HG02885 (cell line): Measurements from ENCODE around the gene ZBTB47.

Source experiments
- ATAC-seq: cut with Tn5 transposase; IDR thresholded peaks from one replicate; pipeline ENCODE4 v1.9.1; 2021; ENCODE audit warnings: mild to moderate bottlenecking; ENCODE audit not compliant: unreplicated experiment, poor library complexity

ZBTB47 gene

GRCh38 chr3:42652251-42652610 is 1.3 kb upstream of the ZBTB47 start:
- no peak for ATAC-seq

DNA sequence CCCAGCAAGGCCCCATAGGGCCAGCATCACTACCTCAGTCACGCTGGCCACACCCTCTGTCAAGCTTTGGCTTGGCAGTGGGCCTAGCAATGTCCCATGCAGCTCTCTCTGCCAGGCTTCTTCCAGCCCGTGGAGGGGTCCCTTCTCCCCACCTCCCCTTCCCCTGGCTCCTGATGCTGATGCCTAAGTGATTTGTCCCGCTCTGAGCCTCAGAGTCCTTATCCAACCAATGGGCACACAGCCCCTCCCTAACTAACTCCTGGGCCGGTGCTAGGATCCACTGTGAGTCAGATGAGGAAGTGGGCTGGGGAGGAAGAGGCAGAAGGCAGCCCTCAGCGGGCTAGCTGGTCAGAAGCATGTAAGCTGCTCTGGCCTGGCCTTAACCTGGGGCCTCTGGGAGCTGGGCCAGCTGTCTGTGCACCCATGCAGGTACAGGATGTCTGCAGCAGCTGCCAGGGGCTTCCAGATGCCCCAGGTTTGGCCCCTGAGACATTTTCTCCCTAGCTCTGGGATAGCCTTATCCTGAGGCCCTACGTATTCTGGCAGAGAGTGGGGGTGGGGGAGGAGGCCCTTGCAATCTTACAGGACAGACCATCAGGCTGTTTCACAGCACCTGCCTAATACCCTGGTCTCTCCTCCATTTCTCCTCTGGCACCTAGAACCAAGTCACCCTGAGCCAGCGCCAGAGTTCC is 740 bp upstream of the ZBTB47 start:
- ATAC-seq = peak; percentile 71

DNA sequence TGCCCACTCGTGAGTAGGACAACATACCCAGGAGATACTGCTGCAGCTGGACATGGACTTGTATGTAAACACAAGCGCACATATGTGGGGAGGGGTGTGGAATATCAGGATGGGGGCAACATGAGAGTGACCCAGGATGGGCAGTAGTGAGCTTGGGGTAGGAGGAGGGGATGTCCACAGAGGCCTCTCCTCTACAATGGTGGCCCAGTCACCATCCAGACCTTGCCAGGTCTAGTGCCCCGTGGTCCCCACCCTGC is 266 bp upstream of the ZBTB47 start:
- no peak for ATAC-seq

- peak; percentile 29 for ATAC-seq
Observed at GRCh38 chr3:42654331-42655201, 1.1 kb downstream of the ZBTB47 start.

DNA sequence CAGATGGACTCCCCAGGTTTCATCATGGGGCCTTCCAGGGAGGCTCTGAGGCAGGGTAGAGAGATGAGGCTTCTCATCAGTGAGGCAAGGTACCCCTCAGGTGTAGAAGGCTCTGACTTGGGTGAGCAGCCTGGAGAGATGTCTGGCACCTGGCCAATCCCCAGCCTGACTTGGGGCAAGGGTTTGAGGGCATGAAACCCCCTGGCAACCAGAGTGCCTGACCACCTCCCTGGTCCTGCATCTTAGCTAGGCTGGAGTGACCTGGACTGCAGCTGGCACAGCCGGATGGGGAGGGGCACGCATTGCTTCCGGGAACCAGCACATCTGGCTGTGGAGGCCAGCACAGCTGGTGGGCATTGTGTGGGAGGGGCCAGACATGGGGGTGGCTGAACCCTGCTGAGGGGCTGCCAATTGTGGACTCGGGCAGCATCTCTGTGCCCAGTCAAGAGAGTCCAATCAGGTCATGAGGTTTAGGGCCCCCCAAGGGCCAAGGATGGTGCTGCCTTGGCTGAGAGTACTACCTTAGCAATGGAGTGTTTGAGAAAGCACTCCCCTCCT is 1.9 kb downstream of the ZBTB47 start:
- ATAC-seq = no peak

DNA sequence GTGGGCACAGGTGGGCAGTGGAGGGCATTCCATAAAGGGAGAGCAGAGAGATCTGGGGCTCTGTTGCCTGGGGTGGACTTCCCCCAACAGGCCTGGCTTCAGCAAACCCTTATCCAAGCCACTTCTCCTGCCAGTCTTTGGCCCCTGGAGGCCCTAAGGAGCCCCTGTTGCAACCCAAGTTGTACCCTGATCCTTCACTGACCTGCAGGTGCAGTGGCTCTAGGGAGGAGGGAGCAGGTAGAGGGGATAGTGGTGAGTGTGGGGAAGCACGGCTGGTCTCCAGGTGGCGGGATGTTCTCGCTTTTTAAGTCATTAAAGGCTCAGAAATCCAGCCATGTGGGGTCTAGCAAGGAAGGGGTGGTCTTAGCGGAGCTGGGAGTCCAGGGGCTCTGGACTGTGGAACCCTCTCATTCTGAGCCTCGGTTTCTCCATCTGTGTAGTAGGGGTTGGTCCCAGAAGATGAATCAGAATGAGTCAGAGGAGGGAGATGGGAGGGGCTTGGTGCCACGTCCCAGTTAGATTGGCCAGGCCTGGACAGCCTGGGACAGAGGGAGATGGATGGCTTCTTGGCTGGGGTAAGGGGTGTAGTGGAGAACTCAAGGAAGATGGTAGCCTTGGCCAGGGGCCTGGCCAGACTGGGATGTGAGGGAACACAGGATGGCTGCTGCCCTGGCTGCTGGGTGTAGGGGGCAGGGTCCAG is 2.6 kb downstream of the ZBTB47 start:
- ATAC-seq = no peak

GRCh38 chr3:42656680-42657610 is 3.4 kb downstream of the ZBTB47 start:
- no peak for ATAC-seq

DNA sequence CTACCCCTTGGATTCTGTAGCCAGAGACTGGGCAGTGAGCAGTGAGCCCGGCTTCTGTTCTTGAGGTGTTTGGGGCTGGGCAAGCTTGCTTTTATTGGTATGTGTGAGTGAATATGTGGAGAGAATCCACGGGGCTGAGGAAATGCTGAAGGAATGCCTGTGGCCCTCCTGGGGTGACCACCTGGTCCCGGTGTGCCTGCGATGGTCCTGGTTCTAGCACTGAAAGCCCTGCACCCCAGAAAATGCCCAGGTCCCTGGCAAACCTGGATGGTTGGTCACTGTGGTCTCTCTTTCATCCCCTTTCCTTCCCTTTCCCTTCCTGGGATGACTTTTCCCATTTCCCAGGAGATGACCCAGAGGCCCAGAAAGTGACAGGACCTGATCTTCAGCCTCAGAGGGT is 4.2 kb downstream of the ZBTB47 start:
- no peak for ATAC-seq

DNA sequence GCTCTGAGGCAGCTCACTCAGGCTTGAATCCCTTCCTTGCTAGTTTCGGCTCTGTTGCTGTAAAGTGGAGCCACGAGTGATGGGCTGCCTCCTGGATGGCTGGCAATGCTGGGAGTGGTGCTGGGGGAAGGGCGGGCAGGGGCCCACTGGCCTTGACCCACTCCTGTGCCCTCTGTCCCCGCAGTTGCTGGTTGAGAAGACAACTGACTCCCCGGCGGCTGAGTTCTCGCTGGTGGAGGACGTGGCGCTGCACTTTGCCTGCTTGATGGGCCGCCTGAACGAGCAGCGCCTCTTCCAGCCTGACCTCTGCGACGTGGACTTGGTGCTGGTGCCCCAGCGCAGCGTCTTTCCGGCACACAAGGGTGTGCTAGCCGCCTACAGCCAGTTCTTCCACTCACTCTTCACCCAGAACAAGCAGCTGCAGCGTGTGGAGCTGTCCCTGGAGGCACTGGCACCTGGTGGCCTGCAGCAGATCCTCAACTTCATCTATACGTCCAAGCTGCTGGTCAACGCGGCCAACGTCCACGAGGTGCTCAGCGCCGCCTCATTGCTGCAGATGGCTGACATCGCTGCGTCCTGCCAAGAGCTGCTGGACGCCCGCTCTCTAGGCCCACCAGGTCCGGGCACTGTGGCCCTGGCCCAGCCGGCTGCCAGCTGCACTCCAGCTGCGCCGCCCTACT is 4.7 kb downstream of the ZBTB47 start:
- ATAC-seq = no peak

DNA sequence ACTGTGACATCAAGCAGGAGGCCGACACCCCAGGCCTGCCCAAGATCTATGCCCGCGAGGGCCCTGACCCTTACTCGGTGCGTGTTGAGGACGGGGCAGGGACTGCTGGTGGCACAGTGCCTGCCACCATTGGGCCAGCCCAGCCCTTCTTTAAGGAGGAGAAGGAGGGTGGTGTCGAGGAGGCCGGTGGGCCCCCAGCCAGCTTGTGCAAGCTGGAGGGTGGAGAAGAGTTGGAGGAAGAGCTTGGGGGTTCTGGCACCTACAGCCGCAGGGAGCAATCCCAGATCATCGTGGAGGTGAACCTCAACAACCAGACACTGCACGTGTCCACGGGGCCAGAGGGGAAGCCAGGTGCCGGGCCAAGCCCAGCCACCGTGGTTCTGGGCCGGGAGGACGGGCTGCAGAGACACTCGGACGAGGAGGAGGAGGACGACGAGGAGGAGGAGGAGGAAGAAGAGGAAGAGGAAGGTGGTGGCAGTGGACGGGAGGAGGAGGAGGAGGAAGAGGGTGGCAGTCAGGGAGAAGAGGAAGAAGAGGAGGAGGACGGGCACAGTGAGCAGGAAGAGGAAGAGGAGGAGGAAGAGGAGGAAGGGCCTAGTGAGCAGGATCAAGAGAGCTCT is 5.4 kb downstream of the ZBTB47 start:
- ATAC-seq = no peak

DNA sequence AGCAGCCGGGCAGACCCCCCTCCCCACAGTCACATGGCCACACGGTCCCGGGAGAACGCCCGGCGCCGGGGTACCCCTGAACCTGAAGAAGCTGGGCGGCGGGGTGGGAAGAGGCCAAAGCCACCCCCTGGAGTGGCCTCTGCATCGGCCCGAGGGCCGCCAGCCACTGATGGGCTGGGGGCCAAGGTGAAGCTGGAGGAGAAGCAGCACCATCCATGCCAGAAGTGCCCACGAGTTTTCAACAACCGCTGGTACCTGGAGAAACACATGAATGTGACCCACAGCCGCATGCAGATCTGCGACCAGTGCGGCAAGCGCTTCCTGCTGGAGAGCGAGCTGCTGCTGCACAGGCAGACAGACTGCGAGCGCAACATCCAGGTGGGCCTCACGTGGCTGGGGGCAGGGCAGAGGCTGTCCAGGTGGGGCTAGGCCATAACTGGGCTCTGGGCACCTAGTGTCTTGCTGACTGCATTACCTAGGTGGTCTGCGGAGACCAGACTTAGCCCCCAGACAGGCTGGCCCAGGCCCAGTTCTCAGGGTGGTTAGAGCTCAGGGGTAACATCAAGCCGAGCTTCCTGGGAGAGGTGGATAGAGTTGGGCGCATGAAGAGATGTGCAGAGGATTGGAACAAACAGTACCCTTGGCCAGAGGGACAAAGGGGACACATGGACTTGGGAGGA is 6.1 kb downstream of the ZBTB47 start:
- ATAC-seq = no peak

GRCh38 chr3:42660131-42660715 is 6.7 kb downstream of the ZBTB47 start:
- no peak for ATAC-seq

- ATAC-seq = no peak
Observed at GRCh38 chr3:42660898-42661297, 7.4 kb downstream of the ZBTB47 start.

- no peak for ATAC-seq
Observed at GRCh38 chr3:42661593-42662022, 8.1 kb downstream of the ZBTB47 start.

GRCh38 chr3:42662037-42662812 is 8.7 kb downstream of the ZBTB47 start:
- no peak for ATAC-seq

GRCh38 chr3:42662813-42663535 is 9.5 kb downstream of the ZBTB47 start:
- no peak for ATAC-seq
